GM19240 (cell line): ENCODE results near the gene TPST2.

Experiments used
- DNase-seq: peaks from one replicate; pipeline ENCODE4 v3.0.0; 2011; ENCODE audit warnings: low spot score; ENCODE audit not compliant: insufficient read length

Gene TPST2

DNA sequence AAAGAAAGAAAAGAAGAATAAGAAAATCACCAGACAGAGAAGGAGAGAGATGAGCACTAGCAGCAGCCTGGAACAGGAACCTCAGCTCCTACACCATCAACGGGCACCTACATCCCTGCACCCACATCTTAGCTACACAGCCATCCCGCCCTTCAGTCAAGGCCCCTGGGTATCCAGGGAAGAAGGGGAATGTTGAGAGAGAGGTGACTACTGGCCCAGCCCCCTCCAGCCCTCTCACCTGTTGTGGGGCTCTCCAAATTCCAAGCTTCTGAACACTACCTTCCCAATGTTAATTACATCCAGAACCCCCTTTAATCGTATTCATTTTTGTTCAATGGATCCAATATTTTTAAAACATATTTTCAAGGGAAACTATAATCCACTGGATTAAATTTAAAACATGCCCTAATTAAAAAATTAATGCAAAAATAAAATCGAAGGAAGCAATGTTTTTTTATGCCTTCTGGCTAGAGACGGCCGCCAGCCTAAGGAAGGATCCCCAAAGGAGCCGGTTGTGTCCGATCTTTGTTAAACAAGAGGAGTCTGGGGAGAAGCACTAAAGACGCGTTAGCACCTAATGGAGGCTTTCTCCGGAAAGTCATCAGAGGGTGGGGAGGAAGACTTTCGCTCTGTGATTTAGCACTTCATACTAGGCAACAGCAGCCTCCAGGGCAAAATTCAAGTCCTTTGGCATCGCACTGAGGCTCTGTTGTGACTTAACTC is 9.5 kb downstream of the TPST2 start:
- no peak for DNase-seq

DNA sequence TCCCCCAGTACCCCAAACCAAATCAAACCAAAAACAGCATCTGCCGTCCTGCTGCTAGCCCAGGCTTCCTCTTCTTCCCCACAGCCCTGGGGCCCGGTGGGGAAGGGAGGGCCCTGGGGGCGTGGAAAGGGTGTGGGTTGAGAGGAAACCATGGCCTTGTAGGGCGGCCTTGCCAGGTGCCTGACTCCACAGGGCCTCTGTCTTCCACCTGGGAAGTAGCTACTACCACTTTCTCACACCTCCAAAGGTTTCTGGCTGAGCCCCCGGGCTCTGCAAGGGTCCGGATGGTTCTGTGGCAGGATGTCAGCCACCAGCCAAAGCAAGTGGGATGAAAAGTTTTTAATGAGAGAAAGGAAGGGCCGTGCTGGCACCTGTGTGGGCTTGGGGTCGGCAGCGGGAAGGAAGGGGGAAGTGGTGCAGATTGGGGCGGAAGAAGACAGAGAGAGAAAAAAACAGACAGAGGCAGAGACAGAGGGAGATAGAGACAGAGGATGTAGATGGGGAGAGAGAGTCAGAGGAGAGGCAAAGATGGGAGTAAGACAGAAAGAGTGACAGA is 10.5 kb downstream of the TPST2 start:
- peak; percentile 59 for DNase-seq

DNA sequence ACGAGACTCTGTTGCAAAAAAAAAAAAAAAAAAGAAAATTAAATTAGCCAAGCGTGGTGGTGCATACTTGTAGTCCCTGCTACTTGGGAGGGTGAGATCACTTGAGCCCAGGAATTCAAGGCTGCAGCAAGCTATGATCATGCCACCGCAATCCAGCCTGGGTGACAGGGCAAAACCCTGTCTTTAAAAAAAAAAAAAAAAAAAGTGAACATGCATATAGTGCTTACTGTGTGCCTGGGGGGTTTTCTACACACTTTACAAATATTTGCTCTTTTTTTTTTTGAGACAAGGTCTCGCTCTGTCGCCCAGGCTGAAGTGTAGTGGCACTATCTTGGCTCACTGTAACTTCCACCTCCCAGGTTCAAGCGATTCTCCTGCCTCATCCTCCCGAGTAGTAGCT is 12.9 kb downstream of the TPST2 start:
- DNase-seq: no peak

DNA sequence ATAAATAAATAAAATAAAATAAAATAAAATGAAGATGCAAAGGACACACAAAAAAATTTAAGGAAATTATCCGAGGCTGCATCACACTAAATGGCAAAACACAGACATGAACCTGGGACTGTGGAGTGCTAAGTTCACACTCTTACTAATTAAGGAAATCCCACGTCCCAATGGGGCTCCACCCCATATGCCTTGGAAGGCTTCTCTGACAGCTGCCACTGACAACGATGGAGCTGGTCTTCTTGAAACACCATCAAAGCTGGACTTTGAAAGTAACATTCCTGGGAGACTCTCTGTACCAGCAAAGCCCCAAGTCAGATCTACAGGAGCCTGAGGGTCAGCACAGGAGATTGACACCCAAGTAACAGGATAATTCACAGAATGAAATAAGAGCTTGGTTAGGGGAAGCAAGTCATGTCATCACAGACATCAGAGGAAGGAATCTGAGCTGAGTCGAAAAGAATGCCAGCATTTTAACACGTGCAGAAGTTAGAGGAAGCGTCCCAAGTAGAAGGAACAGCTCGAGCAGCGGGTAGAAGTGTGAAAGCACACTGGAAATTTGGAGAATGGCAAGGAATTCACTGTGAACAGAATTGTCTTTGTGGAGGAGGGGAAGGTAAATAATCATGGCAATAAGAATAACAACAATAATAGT is 13.8 kb downstream of the TPST2 start:
- DNase-seq: no peak

DNA sequence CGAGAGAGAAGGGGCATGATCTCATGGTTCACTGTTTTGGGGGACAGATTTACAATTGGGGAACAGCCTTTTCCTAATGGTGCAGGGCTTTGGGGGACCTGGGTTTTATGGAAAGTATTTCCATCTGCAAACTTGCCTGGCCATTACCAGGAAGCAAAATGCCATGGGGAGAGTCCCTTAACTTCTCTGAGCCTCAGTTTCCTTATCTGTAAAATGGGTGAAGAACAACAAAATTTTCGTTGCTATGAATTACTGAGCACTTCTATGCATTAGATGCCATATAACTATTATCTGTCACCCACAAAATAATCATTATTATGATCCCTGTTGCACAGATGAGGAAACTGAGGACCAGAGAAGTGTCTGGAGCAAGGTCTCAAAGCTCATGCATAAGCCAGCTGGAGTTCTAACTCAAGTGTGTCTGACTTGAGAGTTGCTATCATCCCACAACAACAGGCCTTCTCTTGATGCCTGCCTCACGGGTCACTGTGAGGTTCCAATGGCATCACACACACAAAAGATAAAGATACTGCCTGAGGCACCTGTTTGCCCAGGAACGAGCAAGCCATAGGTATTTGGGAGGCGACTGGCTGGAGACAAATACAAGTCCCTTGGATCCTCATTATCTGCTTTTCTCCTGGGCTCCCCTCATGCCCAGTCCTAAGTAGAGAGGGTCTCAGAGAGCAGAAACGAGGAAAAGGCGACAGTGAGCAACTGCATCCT is 15.8 kb downstream of the TPST2 start:
- no peak for DNase-seq

DNA sequence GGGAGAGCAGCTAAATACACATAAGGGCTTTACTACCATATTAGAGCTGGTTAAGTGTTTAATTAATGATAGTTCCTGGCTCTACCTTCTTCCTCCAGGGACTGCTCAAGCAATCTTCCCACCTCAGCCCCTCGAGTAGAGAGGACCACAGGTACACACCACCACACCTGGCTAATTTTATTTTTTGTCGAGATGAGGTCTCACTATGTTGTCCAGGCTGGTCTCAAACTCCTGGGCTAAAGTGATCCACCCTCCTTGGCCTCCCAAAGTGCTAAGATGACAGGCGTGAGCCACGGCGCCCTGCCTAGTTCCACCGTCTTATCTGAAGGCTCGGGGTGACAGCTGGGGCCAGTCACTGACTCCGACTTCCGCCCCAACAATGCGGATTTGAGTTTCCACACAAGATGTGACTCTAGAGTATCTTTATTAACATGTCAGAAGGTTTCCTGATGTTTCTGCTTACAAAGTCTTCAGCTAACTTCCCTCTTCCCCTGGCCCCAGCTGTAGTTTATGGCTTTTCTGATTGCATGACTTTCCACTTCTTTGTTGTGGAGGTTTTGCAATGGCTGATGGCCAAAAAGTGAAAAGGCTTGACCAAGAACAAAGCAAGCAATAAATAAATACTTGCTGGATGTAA is 16.8 kb downstream of the TPST2 start:
- DNase-seq: no peak

DNA sequence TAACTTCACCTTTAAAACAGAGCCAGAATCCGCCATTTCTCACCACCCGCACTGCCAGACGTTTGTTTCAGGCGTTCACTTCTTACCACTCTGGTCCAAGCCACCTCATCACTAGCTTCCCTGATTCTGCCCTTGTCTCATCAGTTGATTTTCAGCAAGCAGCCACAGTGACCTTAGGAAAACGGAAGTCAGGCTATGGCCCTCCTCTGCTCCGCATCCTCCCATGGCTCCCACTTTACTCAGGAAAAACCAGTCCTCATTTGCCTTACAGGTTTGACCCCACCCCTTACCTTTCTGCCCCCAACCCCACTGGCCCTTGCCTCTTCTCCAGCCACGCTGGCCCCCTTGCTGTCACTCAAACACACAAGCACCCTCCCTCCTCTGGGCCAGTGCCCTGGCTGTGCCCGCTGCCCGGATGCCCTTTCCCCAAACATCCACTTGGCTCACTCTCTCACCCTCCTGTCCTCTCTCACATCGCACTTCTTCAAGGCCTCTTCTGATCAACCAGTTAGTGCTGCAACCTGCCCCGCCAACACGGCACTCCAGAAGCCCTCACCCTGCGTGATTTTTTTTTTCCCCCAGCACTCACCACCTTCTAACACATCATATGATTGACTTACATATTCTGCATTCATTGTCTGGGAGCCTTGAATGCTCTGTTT is 18.9 kb downstream of the TPST2 start:
- no peak for DNase-seq

DNA sequence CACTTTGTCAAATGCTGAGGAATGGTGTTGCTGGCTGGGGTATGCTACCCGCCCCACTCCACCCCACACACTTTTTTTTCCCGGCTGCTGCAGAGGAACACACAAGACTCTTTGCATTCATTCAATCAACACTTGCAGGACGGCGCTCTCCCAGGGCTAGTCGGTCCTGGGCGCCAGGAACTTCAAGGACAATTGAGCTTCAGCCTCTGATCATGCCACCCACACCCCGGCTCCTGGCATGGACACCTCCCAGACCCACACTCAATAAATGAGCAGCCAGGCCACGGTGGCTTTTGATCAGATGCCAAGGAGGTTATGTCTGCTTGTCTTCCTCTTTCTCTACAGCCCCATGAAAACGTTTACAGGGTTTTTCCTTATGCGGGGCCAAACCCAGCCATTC is 19.8 kb downstream of the TPST2 start:
- no peak for DNase-seq

DNA sequence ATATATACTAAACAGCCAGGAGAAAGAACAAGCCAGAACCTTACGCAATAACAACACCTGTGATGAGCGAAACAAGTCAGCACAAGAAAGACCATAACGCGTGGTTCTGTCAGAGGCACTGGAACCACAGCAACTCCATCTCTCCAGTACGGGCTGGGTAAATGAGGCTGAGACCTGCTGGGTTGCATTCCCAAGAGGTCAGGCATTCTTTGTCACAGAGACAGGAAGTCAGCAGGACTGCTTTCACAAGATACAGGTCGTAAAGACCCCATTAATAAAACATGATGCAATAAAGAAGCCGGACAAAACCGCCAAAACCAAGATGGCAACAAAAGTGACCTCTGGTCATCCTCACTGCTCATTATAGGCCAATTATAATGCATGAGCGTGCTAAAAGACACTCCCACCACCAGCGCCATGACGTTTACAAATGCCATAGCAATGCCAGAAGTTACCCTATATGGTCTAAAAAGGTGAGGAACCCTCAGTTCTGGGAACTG is 21.7 kb downstream of the TPST2 start:
- no peak for DNase-seq

DNA sequence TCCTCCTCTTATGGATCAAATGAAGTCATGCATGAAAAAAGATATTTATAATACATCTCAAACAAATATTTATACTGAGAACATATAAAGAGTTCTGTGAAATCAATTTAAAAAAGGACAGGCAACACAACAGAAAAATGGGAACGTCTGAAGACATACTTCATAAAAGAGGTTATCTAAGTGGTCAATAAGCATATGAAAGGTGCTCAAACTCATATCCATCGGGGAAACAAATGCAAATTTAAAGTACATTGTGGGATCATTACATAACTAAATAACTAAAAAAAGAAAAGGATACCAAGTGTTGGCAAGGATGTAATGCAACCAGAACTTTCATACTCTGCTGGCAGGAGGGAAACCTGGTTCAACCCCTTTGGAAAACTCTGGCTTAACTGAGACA is 22.3 kb downstream of the TPST2 start:
- DNase-seq: no peak

DNA sequence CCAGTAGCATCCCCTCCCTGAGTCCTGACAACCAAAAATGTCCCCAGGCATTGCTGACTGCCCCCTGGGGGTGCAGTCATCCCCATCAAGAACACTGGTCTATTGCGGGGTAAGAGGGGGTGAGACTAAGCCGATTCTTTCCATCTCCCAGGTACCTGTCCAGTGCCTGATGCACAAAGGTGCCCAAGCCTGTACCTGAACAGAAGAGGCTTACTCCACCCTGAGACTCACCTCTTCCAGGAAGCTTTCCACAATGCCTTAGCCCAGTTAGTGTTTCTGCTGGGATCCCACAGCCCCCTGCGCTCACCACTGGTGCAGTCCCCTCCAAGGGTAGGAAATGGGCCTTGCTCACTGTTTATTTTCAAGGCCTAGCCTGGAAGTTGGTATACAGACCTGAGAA is 22.9 kb downstream of the TPST2 start:
- no peak for DNase-seq

DNA sequence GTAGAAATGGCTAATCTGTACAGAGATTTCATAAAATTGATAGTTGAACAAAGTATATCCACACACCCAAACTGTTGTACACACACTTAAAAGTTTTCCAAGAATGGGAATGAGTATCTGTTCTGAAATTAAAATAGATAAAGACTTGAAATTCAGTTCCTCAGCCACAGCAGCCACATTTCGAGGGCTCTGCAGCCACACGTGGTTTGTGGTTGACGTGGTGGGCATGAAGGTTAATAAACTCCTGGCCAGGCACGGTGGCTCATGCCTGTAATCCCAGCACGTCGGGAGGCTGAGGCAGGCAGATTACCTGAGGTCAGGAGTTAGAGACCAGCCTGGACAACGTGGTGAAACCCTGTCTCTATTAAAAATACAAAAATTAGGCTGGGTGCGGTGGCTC is 24.0 kb downstream of the TPST2 start:
- DNase-seq: no peak

DNA sequence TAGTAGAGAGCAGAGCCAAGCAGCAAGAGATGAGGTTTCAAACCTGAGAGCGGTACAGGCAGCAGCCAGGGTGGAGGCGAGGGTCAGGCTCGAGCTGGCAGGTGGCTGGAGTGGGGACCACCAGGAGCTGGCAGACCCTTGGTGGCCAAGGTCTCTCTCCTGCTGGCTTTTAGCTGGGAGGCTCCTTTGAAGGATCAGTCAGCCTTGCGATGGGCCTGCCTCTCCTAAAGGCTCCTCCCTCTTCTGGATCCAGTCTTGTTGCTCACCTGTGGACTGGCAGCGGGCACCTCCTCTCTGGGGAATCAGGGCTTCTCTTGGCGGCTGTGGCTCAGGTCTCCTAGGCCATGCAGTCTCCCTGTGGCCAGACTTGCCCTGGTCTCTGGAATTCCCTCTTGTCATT is 24.8 kb downstream of the TPST2 start:
- DNase-seq: no peak

DNA sequence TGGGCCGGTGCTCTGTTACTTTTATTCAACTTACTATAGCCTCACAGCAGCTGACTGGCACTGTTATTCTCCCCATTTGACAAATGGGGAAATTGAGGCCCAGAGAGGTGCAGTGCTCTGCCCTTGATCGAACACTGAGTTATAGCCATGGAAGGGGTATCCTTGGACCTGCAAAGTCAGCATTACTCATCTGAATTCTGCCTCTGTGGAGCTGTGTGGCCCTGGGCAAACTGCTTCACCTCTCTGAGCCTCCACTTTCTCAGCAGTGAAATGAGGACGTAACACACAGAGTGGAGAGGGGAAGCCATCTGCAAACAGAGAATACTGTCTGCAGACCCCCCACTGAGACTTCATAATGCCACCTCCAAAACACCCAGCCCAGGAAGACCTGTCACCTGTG is 25.3 kb downstream of the TPST2 start:
- DNase-seq: no peak

DNA sequence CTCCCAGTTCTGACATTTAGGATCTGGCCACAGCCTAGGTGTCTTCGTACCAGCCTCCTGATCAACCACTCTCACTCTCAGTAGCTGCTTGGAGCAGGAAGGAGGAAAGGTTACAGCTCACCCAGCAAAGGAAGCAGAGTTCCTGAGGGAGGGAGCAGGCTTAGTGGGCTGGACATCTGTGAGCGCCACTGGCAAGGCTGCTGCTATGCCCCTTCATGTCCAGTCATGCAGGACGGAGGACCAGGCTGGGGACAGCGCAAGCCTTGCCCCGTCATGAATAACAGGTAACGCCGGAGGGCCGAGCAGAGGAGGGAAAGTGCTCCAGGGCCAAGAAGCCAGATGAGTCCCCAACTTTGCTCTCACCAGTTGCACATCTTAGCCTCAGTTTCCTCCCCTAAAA is 25.8 kb downstream of the TPST2 start:
- DNase-seq: no peak

DNA sequence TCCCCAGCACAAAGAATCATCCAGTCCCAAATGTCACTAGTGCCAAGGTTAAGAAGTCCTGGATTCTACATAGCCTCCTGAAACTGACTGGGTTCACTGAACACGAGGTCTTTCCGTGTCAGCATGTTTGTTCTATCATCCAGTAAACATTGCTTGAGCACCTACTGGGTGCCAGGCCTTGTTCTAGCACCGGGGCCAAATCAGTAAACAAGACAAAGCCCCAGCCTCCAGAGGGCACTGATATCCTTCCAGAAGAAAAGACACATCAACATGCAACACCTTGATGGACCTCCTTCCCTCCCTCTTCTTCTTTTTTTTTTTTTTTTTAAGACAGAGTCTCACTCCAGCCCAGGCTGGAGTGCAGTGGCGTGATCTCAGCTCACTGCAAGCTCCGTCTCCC is 26.9 kb downstream of the TPST2 start:
- DNase-seq: no peak

DNA sequence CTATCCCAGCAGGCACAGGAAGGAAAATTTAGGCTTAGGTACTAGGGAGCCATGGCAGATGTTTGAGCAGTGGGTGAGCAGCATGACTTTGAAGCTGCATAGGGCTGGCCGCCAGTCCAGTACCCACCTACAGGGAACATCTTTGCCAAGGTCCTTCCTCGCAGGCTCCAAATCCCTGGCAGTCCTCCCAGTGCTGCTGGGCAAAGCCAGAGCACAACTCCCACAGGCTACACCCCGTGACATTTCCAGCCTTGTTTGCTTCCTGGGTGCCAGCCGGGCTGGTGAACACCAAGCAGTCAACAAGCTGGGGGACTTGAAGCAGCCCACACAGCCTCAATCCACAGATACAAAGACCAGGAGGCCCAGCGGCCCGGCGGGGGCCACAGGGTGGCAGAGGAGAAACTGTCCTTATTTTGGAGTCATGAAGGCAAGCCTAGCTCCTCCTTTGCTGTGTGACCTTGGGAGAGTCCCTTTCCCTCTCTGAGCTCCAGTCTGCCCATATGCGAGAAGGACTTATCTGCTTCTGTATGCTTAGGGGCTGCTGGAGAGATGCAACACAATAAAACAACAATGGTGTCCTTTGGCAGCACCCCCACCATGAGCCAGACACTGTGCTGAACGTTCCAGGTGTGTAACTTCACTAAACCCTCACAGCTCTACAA is 28.0 kb downstream of the TPST2 start:
- no peak for DNase-seq

DNA sequence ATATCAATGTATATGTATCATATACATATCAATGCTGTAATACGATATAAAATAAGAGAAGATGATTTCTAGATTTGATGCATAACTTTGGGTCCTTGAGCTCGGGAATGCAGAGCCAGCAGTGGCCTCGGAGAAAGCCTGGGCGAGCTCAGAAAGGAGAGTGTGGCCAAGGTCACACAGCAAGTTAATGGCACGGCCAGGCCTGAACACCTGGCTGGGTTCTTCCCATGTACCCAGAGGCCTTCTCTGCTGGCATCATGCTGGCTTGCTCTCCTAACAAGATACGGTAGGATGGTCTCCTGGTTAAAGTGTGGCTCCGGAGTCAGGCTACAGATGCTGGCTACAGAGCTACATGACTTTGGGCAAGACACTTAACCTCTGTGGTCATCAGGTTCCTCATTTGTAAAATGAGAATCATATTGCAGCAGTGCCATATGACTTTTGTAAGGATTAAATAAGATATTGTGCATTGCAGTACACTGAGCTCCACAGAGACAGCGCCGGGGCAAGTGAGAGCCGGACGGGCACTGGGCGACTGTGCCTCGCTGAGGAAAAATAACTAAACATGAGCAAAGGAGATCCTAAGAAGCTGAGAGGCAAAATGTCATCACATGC is 29.9 kb downstream of the TPST2 start:
- DNase-seq: no peak

DNA sequence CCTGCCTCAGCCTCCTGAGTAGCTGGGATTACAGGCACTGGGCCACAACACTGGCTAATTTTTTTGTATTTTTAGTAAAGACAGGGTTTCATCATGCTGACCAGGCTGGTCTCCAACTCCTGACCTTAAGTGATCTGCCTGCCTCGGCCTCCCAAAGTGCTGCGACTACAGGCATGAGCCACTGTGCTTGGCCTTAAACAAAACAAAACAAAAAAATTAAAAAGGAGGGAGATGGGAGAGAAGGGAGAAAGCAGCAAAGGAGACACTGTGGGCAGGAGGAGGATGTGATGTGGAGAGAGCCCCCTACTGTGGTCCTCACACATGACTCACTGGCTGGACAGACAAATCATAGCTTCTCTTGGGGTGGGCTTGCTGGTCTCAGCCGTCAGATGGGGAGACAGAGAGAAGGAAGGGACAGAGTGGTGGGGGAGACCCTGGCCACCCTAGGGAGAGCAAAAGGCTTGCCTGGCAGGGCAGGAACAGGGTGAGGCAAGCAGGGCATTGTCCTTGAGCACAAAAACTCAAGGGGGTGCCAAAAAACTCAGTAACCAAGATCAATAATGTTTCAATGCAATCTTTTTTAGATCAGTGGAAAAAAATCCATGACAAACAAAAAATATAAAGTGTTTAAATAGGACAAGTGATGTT is 31.6 kb downstream of the TPST2 start:
- no peak for DNase-seq

DNA sequence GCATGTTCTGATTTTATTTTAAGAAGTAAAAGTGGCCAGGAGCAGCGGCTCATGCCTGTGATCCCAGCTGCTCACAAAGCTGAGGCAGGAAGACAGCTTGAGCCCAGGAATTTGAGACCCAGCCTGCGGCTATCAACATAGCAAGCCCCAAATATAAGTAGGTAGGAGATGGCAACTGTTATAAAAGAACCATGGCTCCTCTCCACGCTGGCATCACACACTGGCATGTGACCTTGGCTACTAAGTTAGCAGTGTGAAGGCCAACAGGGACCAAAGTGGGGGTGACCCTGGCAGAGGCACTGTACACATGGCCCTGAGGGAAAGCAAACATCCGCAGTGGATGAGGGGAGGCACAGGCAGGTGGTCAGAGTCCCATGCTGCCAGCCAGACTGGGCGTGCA is 33.0 kb downstream of the TPST2 start:
- DNase-seq: no peak
